ENCODE results near the gene ZBTB4.

- no peak for TF ChIP-seq POLR2AphosphoS5 (IDR thresholded peaks at IDR 0.05; ENCODE audit: low read depth, low read length)
- TF ChIP-seq TAF1 (IDR thresholded peaks at IDR 0.05; ENCODE audit: borderline replicate concordance, insufficient read depth, low read length) = no peak
- TF ChIP-seq SIN3A (IDR thresholded peaks at IDR 0.05; ENCODE audit: borderline replicate concordance, insufficient read depth, low read length) = no peak
Measured at GRCh38 chr17:7414837-7415236, 64.6 kb downstream of the ZBTB4 start.
